GM12891 (cell line): ENCODE data around the gene MAN1A1.
"Not testable (repeated sequence)": the region's sequence is repeated elsewhere in the genome, so short reads cannot be mapped to it uniquely, and the experiment has no call there.

Source experiments
- DNase-seq: peaks from one replicate; pipeline ENCODE4 v3.0.0; 2011; ENCODE audit warnings: low spot score; ENCODE audit not compliant: insufficient read length
- FAIRE-seq: peaks from 2 replicates; lab custom pipeline; 2011; peaks lifted over from hg19 to GRCh38; lab: Jason Lieb, UNC
- PAX5 ChIP-seq: IDR thresholded peaks from 2 replicates; pipeline ENCODE4 v1.6.1; 2011; ENCODE audit warnings: low read length, moderate library complexity, mild to moderate bottlenecking; ENCODE audit not compliant: insufficient read depth, severe bottlenecking
- POLR2A ChIP-seq: IDR thresholded peaks from 2 replicates; pipeline ENCODE4 v1.6.1; 2011; ENCODE audit warnings: low read depth, low read length, control low read depth
- POLR2AphosphoS5 ChIP-seq: IDR thresholded peaks from 2 replicates; pipeline ENCODE4 v1.6.1; 2011; ENCODE audit warnings: low read depth, low read length, control low read depth
- POU2F2 ChIP-seq: IDR thresholded peaks from 2 replicates; pipeline ENCODE4 v1.6.1; 2011; ENCODE audit warnings: low read depth, mild to moderate bottlenecking, control low read depth, low read length, moderate library complexity
- SPI1 ChIP-seq: IDR thresholded peaks from 2 replicates; pipeline ENCODE4 v1.6.1; 2011; ENCODE audit warnings: low read depth, low read length, control low read depth
- TAF1 ChIP-seq: IDR thresholded peaks from 2 replicates; pipeline ENCODE4 v1.6.1; 2011; ENCODE audit warnings: low read depth, low read length, control low read depth

MAN1A1 gene

GRCh38 chr6:119172824-119173223 lies 176.7 kb downstream of the MAN1A1 start:
- no peak for DNase-seq
- no peak for FAIRE-seq
- TF ChIP-seq TAF1 (no peak), POU2F2 (no peak), POLR2AphosphoS5 (no peak), SPI1 (no peak), PAX5 (no peak), POLR2A (no peak)

GRCh38 chr6:119171864-119172588 lies 177.5 kb downstream of the MAN1A1 start:
- no peak for DNase-seq
- no peak for FAIRE-seq
- TF ChIP-seq TAF1 (no peak), POU2F2 (no peak), SPI1 (no peak), POLR2AphosphoS5 (no peak), POLR2A (no peak), PAX5 (no peak)

GRCh38 chr6:119171088-119171841 lies 178.3 kb downstream of the MAN1A1 start:
- FAIRE-seq, result no peak
- no peak for TF ChIP-seq SPI1
- TF ChIP-seq PAX5, result no peak
- no peak for TF ChIP-seq TAF1
- no peak for TF ChIP-seq POU2F2
- TF ChIP-seq POLR2AphosphoS5, result no peak
- no peak for TF ChIP-seq POLR2A
- DNase-seq, result no peak

GRCh38 chr6:119170447-119171087 lies 179.0 kb downstream of the MAN1A1 start:
- no peak for DNase-seq

DNA sequence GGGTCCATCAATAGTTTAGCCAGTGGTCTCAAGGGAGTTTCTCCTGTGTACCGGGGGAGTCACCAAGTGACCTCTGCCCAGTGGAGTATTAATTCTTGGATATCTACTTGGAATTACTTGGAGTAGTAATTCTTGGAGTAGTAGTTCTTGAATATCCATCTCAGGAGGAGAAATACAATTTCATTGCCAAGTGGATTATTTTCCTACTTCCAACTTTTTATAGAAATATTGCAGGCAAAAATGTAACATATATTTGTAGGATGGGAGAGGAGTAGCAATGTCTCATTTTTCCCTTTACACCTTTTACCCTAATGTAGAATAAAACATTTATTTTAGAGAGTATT lies 179.5 kb downstream of the MAN1A1 start:
- TF ChIP-seq PAX5 (no peak), POLR2A (no peak), TAF1 (no peak), SPI1 (no peak), POLR2AphosphoS5 (no peak), POU2F2 (no peak)
- no peak for FAIRE-seq
- no peak for DNase-seq

More at GRCh38 chr6:119170447-119171087, 179.0 kb downstream of the MAN1A1 start:
- no peak for FAIRE-seq
- no peak for TF ChIP-seq POU2F2
- TF ChIP-seq SPI1, result no peak
- TF ChIP-seq TAF1, result no peak
- no peak for TF ChIP-seq PAX5
- no peak for TF ChIP-seq POLR2AphosphoS5
- TF ChIP-seq POLR2A, result no peak

- not testable (repeated sequence) for DNase-seq, FAIRE-seq
Observed at GRCh38 chr6:119169355-119169754, 180.2 kb downstream of the MAN1A1 start.

- DNase-seq, result no peak
- FAIRE-seq, result no peak
- no peak for TF ChIP-seq TAF1
Observed at GRCh38 chr6:119166024-119166784, 183.4 kb downstream of the MAN1A1 start.

- no peak for DNase-seq
- no peak for FAIRE-seq
- TF ChIP-seq POLR2AphosphoS5 (no peak), SPI1 (no peak), POU2F2 (no peak), TAF1 (no peak), POLR2A (no peak), PAX5 (no peak)
Observed at GRCh38 chr6:119163006-119163405, 186.6 kb downstream of the MAN1A1 start.

GRCh38 chr6:119162134-119162775 lies 187.3 kb downstream of the MAN1A1 start:
- TF ChIP-seq TAF1, result no peak
- TF ChIP-seq SPI1, result no peak
- no peak for TF ChIP-seq POU2F2
- TF ChIP-seq PAX5, result no peak
- no peak for TF ChIP-seq POLR2AphosphoS5
- no peak for TF ChIP-seq POLR2A
- FAIRE-seq, result no peak
- no peak for DNase-seq
